Measurements from ENCODE around the gene ZNF750.

Gene ZNF750

DNA sequence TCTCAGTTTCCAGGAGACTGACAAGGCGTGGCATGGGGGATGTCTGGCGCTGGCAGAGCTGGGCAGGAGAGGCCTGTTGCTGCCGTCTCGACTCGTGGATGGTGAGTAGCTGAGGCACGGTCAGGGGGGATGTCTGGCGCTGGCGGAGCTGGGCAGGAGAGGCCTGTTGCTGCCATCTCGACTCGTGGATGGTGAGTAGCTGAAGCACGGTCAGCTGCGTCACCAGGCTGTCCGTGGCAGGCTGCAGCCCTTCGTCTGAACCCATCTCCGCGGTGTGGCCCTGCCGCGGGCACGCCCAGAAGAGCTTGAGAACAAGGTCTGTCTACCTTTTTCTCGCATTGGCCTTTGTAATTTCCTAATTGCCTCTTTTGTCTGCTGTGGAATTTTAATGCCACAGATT, 25.0 kb downstream of the ZNF750 start:
- DNase-seq (ENCODE audit: low spot score) (no peak), FAIRE-seq (no peak)

DNA sequence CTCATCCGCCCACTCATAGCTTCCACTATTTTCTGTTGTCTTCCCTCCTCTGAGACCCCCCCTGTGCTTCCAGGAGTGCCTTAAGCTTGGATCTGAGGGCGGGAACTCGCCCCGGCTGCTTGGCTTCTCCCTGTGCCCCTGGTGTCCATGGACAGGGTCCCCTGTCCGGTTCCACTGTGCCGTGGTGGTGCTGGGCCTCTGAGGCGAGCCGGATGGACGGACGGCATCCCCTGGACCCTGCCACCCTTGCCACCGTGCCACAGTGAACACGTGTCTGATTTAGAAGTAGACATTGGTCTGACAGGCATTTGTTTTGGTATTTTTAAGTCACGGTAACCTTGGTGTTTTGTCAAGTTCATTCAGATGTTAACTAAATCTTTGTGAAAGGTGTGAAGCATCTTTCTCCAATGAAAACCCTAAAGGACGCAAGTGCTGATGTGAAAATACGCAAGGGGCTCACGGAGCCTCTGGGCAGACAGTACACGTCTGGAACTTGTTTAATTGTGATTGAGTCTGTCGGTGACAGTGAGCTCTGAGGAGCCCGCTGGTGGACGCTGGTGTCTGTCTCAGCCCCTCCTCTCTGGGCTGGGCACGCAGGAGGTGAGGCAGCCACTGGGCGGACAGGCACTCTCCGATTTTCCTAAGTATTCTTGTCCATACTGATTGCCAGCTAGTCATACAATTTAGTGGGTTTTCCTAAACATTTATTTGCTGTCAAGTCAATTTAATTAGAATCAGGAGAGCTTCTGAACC, 26.3 kb downstream of the ZNF750 start:
- no peak for DNase-seq (ENCODE audit: low spot score)
- no peak for FAIRE-seq

DNA sequence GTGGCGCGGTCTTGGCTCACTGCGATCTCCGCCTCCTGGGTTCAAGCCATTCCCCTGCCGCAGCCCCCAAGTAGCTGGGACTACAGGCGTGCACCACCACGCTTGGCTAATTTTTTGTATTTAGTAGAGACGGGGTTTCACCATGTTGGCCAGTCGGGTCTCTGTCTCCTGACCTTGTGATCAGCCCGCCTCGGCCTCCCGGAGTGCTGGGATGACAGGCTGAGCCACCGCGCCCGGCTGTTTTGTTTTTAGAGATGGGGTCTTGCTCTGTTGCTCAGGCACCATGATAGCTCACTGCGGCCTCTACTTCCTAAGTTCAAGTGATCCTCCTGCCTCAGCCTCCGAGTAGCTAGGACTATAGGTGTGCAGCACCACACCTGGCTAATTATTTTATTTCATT, 27.2 kb downstream of the ZNF750 start:
- DNase-seq (ENCODE audit: low spot score) (no peak), FAIRE-seq (no peak)

DNA sequence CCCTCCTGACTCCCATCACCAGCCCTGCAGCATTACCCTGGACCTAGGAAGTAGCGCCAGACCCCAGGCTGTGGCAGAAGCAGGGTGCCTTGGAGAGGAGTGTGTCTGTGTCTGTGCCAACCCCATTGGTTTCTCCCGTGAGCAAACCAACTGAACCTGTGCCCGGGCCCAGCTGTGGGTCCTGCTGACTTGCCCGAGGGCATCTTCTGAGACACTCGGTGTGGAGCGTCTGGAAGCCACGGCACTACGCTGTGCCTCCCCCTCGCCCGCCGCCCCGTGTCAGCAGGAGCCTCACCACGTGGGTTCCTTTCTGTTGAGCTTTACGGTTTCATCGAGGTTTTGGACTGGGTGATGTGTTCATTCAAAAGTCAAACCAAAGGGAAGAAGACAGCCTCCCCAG, 27.8 kb downstream of the ZNF750 start:
- no peak for FAIRE-seq
- DNase-seq (ENCODE audit: low spot score) = no peak

DNA sequence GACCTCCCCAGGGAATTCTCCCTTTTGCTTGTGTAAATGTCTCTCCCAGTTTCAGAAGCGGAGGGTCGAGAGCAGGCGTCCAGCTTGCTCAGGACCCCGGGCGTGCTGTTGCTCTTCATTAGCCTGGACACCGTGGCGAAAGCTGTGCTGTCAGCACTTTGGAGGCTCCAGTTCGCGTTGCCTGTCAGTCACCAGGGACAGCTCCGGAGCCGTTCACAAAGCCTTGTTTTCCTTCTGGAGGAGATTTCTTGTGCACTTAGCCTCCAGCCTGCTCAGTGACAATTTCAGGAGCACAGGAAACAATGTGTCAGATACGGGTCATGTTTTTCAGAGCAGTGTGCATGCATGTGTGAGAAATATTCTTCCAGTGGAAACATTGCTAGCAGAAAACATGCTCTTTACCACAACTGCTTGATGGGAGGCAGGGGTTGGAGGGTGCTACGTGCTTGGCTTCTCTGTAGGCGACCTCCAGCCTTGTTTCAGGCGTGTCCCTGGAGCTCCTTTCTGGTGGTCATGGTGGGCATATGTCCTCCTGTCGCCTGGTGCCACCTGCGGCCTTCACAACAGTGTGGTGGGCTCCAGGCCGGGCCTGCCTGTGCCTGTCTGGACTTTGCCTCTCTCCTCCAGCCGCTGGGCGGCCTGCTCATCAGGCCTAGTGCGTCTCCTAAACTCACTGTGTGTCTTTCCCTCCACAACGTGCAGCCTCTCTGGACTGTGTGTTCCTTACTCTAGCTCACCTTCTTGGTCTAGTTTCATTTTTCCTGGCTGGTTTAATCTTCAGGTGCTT, 29.0 kb downstream of the ZNF750 start:
- no peak for DNase-seq (ENCODE audit: low spot score)
- no peak for FAIRE-seq

DNA sequence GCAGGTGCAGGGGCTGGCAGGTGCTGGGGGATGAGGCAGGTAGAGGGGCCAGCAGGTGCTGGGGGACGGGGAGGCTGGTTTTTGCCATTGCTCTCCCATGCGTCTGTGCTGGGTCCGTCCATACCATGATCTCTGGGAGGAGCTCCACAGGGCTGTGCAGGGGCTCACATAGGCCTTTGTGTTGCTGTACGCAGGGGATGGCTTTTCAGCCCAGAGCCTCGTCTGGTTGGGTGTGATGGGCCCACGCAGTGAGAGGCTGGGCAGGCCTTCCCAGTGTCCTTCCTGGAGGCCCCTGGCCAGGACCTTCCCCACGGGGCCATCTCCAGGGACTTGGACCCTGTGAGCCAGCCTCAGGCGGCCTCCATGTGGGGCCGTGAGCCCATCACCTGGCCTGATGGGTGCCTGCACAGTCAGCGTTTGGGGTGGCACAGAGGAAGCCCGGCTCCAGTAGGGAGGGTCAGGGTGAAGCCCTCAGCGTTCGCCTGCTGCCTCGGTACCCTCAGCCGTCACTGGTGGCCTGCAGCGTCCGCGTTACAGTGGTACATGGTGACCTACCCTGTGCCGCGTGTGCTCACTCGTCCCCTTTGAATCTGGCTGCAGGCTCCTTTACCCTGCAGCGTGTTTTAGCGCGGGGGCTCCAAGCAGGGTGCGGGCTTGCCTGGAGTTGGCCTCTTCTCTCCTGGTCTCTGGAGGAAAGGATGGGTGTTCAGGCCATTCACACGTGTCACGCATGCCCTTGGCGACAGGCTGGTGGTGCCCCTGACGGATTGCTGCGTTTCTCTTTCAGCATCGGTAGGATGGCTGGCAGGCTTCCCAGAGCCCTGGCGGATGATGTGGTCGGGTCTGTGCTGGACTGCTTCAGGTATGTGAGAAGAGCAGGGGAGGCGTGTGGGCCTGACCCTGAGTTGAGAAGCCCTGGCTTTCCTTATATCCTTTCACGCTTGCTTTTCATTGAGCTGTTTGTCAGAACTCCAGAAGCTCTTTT, 30.6 kb downstream of the ZNF750 start:
- DNase-seq (ENCODE audit: low spot score) (no peak), FAIRE-seq (no peak)

DNA sequence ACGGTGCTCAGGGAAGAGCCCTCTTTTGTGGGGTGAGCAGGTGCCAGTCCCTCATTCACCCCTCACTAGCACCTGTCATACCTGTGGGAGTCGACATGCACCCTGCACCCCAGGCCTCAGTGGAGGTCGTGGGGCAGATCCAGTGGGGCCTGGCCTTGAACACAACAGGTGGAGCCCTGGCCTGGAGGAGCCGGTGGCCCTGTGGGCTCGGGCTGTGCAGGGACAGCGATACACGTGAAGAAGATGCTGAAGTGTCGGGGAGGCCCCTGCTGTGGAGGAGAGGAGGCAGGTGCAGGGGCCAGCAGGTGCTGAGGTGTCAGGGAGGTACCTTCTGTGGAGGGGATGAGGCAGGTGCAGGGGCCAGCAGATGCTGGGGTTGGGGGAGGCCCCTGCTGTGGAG, 31.8 kb downstream of the ZNF750 start:
- no peak for FAIRE-seq
- no peak for DNase-seq (ENCODE audit: low spot score)

DNA sequence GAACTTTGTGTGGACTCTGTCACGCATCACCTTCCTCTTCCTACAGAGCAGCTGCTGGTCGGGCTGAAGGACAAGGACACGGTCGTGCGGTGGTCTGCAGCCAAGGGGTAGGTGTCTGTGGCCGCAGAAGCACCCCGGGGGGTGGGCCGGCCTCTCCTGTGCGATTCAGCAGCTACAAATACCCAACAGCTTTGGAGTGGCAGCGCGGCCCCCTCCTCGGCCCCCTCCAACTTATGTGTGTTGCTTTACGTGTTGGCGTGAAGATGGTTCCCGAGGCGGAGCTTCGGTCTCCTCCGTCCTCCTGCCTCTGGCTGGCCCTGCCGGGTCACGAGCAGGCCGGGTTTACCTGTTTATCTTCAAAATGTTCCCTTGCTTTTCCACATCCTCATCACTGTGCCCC, 32.3 kb downstream of the ZNF750 start:
- DNase-seq (ENCODE audit: low spot score) = no peak
- FAIRE-seq = no peak

DNA sequence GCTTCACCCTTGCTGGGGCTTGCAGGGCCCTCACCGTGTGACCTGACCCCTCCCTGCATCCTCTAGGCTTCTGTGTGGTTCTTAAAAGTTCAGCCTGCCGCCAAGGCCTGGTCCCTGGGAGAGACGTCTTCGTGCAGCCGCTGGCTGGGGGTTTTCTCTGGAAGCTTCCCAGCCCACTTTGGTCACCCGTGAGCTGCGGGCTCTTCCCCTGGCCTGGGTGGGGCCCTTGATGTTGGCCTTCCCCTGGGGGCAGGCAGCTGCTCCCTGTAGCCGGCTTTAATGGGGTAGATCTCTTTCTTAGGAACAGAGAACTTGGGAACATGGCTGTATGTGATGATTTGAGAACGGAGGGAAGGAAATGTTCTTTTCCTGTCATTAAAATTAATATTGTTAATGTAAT, 32.7 kb downstream of the ZNF750 start:
- no peak for FAIRE-seq
- no peak for DNase-seq (ENCODE audit: low spot score)

DNA sequence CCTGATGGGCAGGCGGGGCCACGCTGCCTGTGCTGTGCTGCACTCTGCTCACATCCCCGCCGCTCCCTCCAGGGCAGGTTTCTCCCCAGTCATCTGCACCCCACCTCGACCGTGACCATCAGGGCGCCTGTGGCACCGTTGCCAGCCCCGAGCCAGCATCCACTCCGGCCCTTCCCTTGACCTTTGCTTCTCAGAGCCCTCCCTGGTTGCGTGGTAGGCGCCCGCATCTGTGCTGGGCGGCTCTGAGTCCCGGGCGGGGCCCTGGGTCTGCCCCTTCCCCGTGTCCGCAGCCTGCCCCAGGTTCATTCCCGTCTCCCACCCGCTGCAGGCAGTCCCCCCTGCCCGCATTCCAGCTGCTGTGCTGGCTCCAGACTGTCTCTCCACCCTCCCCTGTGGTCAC, 33.2 kb downstream of the ZNF750 start:
- DNase-seq (ENCODE audit: low spot score) (no peak), FAIRE-seq (no peak)

DNA sequence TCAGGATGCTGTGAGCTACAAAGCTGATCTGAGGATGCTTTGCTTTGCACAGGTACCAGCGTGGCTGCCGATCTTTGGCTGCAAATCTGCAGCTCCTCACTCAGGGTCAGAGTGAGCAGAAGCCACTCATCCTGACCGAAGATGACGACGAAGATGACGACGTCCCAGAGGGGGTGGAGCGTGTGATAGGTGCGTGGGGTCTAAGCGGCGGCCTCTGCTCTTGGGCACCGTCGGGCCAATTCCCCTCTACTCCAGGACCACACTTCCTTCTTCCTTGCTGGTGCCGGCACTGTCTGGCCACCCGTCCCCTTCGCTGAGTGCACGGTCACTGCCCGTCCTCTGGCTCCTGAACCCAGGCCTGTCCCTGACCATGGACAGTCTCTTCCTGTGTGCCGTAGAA, 34.0 kb downstream of the ZNF750 start:
- DNase-seq (ENCODE audit: low spot score) = no peak
- no peak for FAIRE-seq

DNA sequence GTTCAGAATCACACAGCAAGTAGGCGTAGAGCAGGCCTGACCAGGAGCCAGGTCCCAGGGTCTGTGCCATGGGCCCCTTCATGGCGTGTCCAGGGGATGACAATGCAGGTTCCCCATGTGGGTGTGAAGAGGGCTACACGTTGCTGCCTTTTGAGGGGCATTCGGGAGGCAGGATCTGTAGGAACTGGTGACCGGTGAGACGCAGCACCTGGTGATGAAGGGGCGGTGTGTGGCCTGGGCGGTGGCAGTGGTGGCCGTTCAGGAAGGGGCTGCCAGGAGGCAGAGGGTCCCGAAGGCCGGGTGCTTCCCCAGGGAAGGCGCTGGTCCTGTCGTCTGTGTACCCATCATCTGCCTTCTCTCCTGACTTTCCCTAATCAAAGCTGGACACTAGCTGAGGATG, 34.6 kb downstream of the ZNF750 start:
- DNase-seq (ENCODE audit: low spot score) (no peak), FAIRE-seq (no peak)

DNA sequence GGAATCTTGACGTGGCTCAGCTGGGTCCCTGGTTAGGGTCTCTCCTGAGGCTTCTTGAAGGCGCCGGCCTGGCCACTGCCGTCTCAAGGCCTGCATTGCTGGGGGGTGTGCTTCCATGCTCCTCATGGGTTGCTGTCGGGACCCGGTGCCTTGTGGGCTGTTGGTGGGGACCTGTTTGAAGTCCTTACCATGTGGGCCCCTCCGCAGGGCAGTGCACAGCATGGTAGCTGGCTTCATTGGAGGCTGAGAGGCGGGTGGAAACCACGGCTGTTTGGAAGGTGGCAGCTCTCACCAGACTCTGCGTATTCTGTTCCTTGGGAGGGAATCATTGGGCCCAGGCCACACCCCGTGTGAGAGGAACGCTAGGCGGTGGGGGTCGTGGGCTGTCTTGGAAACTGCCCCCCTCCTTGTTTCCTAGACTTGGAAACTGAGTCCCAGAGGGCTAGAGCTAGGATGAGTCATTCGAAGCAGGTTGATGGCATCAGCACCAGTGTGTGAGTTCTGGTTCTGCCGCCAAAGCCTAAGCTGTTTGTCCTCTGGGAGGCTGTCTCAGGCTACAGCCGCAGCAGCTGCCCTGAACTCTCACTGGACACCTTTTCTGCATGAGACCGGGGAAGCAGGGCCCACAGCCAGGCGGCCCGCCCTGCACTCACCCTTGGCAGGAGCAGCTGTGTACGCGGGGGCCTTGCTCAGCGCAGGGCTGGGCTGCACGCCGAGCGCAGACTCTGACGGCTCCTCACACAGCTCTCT, 35.2 kb downstream of the ZNF750 start:
- DNase-seq (ENCODE audit: low spot score) (no peak), FAIRE-seq (no peak)

DNA sequence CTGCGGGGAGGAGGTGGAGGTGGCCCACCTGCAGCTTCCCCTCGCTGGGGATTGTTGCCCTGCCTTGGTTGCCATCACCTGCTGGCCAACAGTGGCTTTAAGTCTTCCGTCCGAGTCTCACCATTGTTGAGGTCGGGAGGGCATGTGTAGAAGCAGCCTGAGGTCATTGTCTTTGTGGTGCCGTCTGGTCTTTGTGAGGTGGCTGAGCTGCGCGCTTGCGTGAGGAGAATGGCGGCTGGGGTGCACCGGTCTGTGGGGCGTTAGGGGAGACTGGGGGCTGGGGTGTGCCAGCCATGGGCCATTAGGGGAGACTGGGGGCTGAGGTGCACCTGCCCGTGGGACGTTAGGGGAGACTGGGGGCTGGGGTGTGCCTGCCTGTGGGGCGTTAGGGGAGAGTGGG, 36.2 kb downstream of the ZNF750 start:
- no peak for FAIRE-seq
- DNase-seq (ENCODE audit: low spot score) = no peak

DNA sequence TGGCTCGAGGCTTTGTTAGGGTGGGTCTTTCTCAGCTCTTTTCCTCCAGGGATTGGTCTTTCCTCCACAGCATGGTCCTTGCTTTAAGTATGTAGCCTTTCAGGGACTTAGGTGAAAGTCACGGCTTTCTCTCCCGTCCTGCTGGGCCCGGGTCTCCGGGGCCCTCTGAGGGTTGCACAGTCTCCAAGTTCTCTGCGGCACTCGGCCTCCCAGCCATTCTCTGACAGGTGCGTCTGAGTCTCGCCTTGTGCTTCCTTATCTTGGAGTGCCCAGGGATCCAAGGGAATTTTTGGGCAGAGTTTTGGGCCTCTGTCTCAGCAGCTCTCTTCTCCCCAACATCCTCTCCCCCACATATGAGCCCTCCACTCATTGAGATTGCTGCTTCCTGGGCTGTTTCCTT, 36.6 kb downstream of the ZNF750 start:
- DNase-seq (ENCODE audit: low spot score) (no peak), FAIRE-seq (no peak)

DNA sequence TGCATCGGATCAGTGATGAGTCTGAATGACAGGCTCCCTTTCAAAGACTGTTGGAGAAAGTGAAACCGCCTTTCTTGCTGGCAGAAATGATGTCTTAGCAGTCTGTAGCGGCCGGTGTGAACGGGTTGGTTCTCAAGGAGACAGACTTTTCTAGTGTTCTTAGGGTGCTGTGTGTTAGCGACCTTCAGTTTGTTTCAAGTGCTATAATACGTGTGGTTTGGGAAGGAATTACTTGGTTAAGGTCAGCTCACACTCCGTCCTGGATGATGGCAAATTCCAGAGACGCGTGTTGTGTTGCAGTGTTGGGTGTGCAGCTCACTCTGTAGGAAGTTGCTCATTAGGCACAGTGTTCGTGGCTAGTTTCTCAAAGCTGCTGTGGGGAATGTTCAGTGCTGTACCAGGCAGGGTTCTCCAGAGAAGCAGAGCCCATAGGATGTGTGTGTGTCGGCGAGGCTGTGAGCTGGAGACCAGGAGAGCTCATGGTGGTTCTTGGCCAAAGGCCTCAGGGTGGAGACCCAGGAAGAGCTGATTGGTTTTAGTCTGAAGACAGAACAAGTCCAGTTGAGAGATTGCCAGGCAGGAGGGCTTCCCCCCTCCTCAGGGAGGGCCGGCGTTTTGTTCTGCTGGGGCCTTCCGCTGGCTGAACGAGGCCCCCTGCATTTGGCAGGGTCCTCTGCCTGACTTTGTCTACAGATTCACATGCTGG, 37.6 kb downstream of the ZNF750 start:
- FAIRE-seq (no peak), DNase-seq (ENCODE audit: low spot score) (peak; percentile 11)

DNA sequence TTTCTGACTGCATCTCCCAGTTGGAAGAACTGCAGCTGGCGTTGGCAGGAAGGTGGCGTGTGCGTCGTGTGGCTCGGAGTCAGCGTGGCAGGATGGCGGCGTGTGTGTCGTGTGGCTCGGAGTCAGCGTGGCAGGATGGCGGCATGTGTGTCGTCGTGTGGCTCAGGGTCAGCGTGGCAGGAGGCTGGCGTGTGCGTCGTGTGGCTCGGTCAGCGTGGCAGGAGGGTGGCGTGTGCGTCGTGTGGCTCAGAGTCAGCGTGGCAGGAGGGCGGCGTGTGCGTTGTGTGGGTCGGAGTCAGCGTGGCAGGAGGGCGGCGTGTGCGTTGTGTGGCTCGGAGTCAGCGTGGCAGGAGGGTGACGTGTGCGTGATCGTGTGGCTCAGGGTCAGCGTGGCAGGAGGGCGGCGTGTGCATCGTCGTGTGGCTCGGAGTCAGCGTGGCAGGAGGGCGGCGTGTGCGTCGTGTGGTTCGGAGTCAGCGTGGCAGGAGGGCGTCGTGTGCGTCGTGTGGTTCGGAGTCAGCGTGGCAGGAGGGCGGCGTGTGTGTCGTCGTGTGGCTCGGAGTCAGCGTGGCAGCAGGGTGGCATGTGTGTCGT, 38.3 kb downstream of the ZNF750 start:
- no peak for DNase-seq (ENCODE audit: low spot score)
- no peak for FAIRE-seq

DNA sequence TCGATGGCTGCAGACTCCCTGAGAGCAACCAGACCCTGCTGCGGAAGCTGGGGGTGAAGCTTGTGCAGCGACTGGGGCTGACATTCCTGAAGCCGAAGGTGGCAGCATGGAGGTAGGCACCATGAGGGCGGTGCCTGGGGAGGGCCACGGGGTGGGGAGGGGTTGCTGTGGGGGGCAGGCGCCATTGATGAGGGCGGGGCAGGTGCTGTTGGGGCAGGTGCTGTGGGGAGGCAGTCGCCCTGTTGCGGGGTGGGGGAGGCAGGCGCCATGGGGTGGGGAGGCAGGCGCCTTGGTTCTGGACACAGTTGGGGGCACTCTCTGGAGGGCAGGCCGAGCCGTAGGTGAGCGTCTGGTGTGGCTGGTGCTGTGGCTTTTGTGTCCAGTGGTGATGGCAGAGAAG, 38.9 kb downstream of the ZNF750 start:
- no peak for FAIRE-seq

DNA sequence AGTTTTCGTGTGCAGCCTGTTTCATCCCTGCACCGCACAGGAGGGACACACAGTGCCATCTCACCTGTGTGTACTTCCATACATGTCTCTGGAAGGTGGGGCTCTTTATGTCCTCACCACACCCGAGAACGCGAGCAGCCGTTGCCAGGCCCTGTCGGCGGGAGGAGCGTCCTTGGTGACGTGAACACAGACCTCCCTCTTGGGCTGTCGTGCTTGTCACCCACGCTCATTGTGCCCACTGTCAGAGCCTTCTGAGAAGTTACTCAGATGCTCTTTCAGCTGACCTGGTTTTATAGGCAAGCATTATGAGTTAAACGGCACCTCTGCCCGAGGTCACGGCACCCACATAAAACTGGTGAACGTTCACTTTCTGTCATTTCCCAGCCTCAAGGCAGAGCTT, 40.2 kb downstream of the ZNF750 start:
- FAIRE-seq (no peak), DNase-seq (ENCODE audit: low spot score) (no peak)

More for the DNA sequence above, 38.9 kb downstream of the ZNF750 start:
- DNase-seq (ENCODE audit: low spot score) = no peak

DNA sequence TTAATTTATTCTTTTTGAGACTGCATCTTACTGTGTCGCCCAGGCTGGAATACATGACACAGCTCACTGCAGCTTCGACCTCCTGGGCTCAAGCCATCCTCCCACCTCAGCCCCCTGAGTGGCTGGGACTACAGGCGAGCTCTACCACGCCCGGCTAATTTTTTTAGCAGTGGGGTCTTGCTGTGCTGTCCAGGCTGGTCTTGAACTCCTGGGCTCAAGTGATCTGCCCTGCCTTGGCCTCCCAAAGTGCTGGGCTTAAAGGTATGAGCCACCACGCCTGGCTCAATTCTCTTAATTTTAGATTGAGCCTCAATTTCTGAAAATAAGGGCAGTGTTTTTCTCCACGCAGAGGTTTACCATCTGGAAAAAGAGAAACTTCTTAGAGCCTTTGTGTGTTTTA, 41.1 kb downstream of the ZNF750 start:
- FAIRE-seq (no peak), DNase-seq (ENCODE audit: low spot score) (no peak)

Measured in RCC 7860 (cell line).